H7 (cell line): ENCODE data around the gene CCT5. TPM values are rescaled to one million over a fixed set of nuclear protein-coding genes. Genes with fewer than 3 reads are reported as not detected.
"Not testable (repeated sequence)": the region's sequence is repeated elsewhere in the genome, so short reads cannot be mapped to it uniquely, and the experiment has no call there.

Experiments
- DNase-seq: peaks from one replicate; pipeline ENCODE4 v3.0.0; 2012
- H3K27me3 ChIP-seq: 2 replicates; pipeline ENCODE4 v1.6.0; 2011; ENCODE audit warnings: mild to moderate bottlenecking, low read length; ENCODE audit not compliant: control insufficient read depth, insufficient read depth
- H3K36me3 ChIP-seq: replicated peaks from 2 replicates; pipeline ENCODE4 v1.5.1; 2011; ENCODE audit warnings: low read length; ENCODE audit not compliant: control insufficient read depth, insufficient read depth
- H3K4me3 ChIP-seq: 2 replicates; pipeline ENCODE4 v1.5.1; 2011; ENCODE audit warnings: low read depth, mild to moderate bottlenecking, control low read depth, low read length, moderate library complexity; ENCODE audit not compliant: insufficient read depth
- total RNA-seq: library from RNA; depleted of rRNA; stranded (reverse); fragments of >200 nt; shearing (Covaris generic); gene quantifications from 2 replicates; pipeline ENCODE4 v1.2.3, GENCODE V29; 2014

CCT5 gene
- total RNA-seq, 1 experiment from 2014 or later: 994 TPM

GRCh38 chr5:10257870-10258269 lies 7.8 kb downstream of the CCT5 start:
- no peak for DNase-seq
- no peak overlapping the region for H3K4me3 ChIP-seq
- peaks cover 70% of the 10 kb centered on the region for H3K36me3 ChIP-seq
- no peaks in the 10 kb centered on the region for H3K27me3 ChIP-seq

- Histone ChIP-seq H3K4me3 (no peak overlapping the region), H3K27me3 (no peaks in the 10 kb centered on the region), H3K36me3 (peaks cover 73% of the 10 kb centered on the region)
- DNase-seq: no peak
Observed at GRCh38 chr5:10259899-10260298, 9.8 kb downstream of the CCT5 start.

- Histone ChIP-seq H3K4me3 (no peak overlapping the region), H3K27me3 (no peaks in the 10 kb centered on the region), H3K36me3 (peaks cover 67% of the 10 kb centered on the region)
- DNase-seq: no peak
Observed at GRCh38 chr5:10261065-10261464, 11.0 kb downstream of the CCT5 start.

GRCh38 chr5:10262121-10262774 lies 12.2 kb downstream of the CCT5 start:
- Histone ChIP-seq H3K4me3 (no peak overlapping the region), H3K36me3 (peaks cover 55% of the 10 kb centered on the region), H3K27me3 (no peaks in the 10 kb centered on the region)
- no peak for DNase-seq

GRCh38 chr5:10262995-10263394 lies 12.9 kb downstream of the CCT5 start:
- peaks cover 53% of the 10 kb centered on the region for H3K36me3 ChIP-seq
- H3K27me3 ChIP-seq: no peaks in the 10 kb centered on the region
- DNase-seq: no peak
- no peak overlapping the region for H3K4me3 ChIP-seq

GRCh38 chr5:10264604-10265003 lies 14.5 kb downstream of the CCT5 start:
- Histone ChIP-seq H3K36me3 (peaks cover 39% of the 10 kb centered on the region), H3K4me3 (no peak overlapping the region), H3K27me3 (no peaks in the 10 kb centered on the region)
- DNase-seq: no peak

GRCh38 chr5:10265245-10266109 lies 15.4 kb downstream of the CCT5 start:
- Histone ChIP-seq H3K4me3 (no peak overlapping the region), H3K36me3 (peaks cover 31% of the 10 kb centered on the region), H3K27me3 (no peaks in the 10 kb centered on the region)
- DNase-seq: no peak

- Histone ChIP-seq H3K36me3 (peaks cover 24% of the 10 kb centered on the region), H3K4me3 (no peak overlapping the region), H3K27me3 (no peaks in the 10 kb centered on the region)
- no peak for DNase-seq
Observed at GRCh38 chr5:10266137-10266536, 16.1 kb downstream of the CCT5 start.

- peaks cover 19% of the 10 kb centered on the region for H3K36me3 ChIP-seq
- DNase-seq: no peak
- no peaks in the 10 kb centered on the region for H3K27me3 ChIP-seq
- no peak overlapping the region for H3K4me3 ChIP-seq
Observed at GRCh38 chr5:10266839-10267238, 16.8 kb downstream of the CCT5 start.

- no peaks in the 10 kb centered on the region for H3K27me3 ChIP-seq
- DNase-seq: no peak
- H3K4me3 ChIP-seq: no peak overlapping the region
- peaks cover 9% of the 10 kb centered on the region for H3K36me3 ChIP-seq
Observed at GRCh38 chr5:10268100-10268499, 18.0 kb downstream of the CCT5 start.

GRCh38 chr5:10272053-10272874 lies 22.2 kb downstream of the CCT5 start:
- Histone ChIP-seq H3K36me3 (no peaks in the 10 kb centered on the region), H3K27me3 (no peaks in the 10 kb centered on the region), H3K4me3 (no peak overlapping the region)
- DNase-seq: no peak

GRCh38 chr5:10272875-10273209 lies 22.8 kb downstream of the CCT5 start:
- H3K36me3 ChIP-seq, H3K27me3 ChIP-seq, H3K4me3 ChIP-seq, DNase-seq: not testable (repeated sequence)

- DNase-seq: no peak
- no peaks in the 10 kb centered on the region for H3K27me3 ChIP-seq
- no peaks in the 10 kb centered on the region for H3K36me3 ChIP-seq
- H3K4me3 ChIP-seq: no peak overlapping the region
Observed at GRCh38 chr5:10275460-10275859, 25.4 kb downstream of the CCT5 start.

- DNase-seq: no peak
- H3K36me3 ChIP-seq: no peaks in the 10 kb centered on the region
- H3K4me3 ChIP-seq: no peak overlapping the region
- H3K27me3 ChIP-seq: no peaks in the 10 kb centered on the region
Observed at GRCh38 chr5:10275991-10276390, 25.9 kb downstream of the CCT5 start.

GRCh38 chr5:10276691-10277090 lies 26.6 kb downstream of the CCT5 start:
- DNase-seq: no peak
- Histone ChIP-seq H3K27me3 (no peaks in the 10 kb centered on the region), H3K36me3 (no peaks in the 10 kb centered on the region), H3K4me3 (no peak overlapping the region)
